ENCODE data around the gene TSPAN8.

DNA sequence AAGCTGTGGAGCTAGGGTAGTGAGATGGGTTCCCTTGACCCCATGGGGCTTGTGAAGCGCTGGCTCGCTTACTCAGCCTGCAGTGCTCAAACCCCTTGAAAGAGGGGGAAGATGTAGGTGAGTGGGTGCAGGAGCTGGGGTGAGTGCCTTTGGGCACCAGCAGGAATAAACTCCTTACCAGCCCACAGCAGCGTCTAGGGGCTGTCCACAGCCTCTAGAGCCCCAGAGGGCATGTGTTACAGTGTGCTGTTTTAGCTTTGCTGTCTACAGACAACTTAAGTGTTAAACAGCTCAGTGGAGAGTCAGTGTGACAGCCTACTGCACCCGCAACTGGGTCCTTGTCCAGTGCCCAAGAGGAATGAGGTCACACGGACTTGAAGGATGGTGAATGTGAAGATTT, 48.0 kb downstream of the TSPAN8 start:
- TF ChIP-seq, protein P1, sequence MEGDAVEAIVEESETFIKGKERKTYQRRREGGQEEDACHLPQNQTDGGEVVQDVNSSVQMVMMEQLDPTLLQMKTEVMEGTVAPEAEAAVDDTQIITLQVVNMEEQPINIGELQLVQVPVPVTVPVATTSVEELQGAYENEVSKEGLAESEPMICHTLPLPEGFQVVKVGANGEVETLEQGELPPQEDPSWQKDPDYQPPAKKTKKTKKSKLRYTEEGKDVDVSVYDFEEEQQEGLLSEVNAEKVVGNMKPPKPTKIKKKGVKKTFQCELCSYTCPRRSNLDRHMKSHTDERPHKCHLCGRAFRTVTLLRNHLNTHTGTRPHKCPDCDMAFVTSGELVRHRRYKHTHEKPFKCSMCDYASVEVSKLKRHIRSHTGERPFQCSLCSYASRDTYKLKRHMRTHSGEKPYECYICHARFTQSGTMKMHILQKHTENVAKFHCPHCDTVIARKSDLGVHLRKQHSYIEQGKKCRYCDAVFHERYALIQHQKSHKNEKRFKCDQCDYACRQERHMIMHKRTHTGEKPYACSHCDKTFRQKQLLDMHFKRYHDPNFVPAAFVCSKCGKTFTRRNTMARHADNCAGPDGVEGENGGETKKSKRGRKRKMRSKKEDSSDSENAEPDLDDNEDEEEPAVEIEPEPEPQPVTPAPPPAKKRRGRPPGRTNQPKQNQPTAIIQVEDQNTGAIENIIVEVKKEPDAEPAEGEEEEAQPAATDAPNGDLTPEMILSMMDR (conservative IDR thresholded peaks at IDR 0.05; ENCODE audit: low read depth in 2 of 2), result no peak
- TF ChIP-seq, protein P2, sequence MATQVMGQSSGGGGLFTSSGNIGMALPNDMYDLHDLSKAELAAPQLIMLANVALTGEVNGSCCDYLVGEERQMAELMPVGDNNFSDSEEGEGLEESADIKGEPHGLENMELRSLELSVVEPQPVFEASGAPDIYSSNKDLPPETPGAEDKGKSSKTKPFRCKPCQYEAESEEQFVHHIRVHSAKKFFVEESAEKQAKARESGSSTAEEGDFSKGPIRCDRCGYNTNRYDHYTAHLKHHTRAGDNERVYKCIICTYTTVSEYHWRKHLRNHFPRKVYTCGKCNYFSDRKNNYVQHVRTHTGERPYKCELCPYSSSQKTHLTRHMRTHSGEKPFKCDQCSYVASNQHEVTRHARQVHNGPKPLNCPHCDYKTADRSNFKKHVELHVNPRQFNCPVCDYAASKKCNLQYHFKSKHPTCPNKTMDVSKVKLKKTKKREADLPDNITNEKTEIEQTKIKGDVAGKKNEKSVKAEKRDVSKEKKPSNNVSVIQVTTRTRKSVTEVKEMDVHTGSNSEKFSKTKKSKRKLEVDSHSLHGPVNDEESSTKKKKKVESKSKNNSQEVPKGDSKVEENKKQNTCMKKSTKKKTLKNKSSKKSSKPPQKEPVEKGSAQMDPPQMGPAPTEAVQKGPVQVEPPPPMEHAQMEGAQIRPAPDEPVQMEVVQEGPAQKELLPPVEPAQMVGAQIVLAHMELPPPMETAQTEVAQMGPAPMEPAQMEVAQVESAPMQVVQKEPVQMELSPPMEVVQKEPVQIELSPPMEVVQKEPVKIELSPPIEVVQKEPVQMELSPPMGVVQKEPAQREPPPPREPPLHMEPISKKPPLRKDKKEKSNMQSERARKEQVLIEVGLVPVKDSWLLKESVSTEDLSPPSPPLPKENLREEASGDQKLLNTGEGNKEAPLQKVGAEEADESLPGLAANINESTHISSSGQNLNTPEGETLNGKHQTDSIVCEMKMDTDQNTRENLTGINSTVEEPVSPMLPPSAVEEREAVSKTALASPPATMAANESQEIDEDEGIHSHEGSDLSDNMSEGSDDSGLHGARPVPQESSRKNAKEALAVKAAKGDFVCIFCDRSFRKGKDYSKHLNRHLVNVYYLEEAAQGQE (IDR thresholded peaks at IDR 0.05; ENCODE audit: unreplicated experiment), result no peak
- TF ChIP-seq POLR2AphosphoS5 (IDR thresholded peaks at IDR 0.05; ENCODE audit: low read depth) (no peak), EZH2 (IDR thresholded peaks at IDR 0.05; ENCODE audit: low read depth, unreplicated experiment) (no peak), CREB1 (CRISPR knock-in tag; IDR thresholded peaks at IDR 0.05; ENCODE audit: low read depth) (no peak), NANOG (IDR thresholded peaks at IDR 0.05; ENCODE audit: borderline replicate concordance) (no peak), EZH2phosphoT487 (IDR thresholded peaks at IDR 0.05; ENCODE audit: unreplicated experiment) (no peak), ZNF114 (CRISPR knock-in tag; IDR thresholded peaks at IDR 0.05) (no peak)

Measured in GM23338 (cell line).